Neural cell (in vitro differentiated cells): ENCODE data around the gene PTPRZ1. TPM values are rescaled to one million over a fixed set of nuclear protein-coding genes. Genes with fewer than 3 reads are reported as not detected.

Experiments
- H2AFZ ChIP-seq: fragments of 200-600, 300-800 bp; sonication (generic), shearing (Covaris generic); 2 replicates; pipeline ENCODE4 v1.6.0; 2014; ENCODE audit warnings: low read depth, mild to moderate bottlenecking, antibody characterized with exemption, low read length, moderate library complexity
- H3F3A ChIP-seq: fragments of 200-600 bp; shearing (Covaris generic); 2 replicates; pipeline ENCODE4 v1.6.1; 2016; ENCODE audit warnings: mild to moderate bottlenecking, moderate library complexity, mixed read lengths, antibody characterized with exemption, low read length; ENCODE audit not compliant: insufficient read depth, poor library complexity, severe bottlenecking
- H3K27ac ChIP-seq: fragments of 200-600, 300-800 bp; sonication (generic), shearing (Covaris generic); 2 replicates; pipeline ENCODE4 v1.5.1; 2014; ENCODE audit warnings: mild to moderate bottlenecking, low read length, moderate library complexity
- H3K27me3 ChIP-seq: fragments of 300-800, 200-600 bp; sonication (generic), shearing (Covaris generic); 2 replicates; pipeline ENCODE4 v1.6.0; 2014; ENCODE audit warnings: mild to moderate bottlenecking, low read depth, low read length, moderate library complexity; ENCODE audit not compliant: insufficient read depth
- H3K36me3 ChIP-seq: fragments of 300-800, 200-600 bp; sonication (generic), shearing (Covaris generic); 2 replicates; pipeline ENCODE4 v1.5.1; 2014; ENCODE audit warnings: mild to moderate bottlenecking, antibody characterized with exemption, low read length, moderate library complexity; ENCODE audit not compliant: insufficient read depth
- H3K4me2 ChIP-seq: fragments of 300-800, 200-600 bp; sonication (generic), shearing (Covaris generic); 2 replicates; pipeline ENCODE4 v1.6.0; 2014; ENCODE audit warnings: mild to moderate bottlenecking, low read length
- H3K4me3 ChIP-seq: fragments of 300-800, 200-600 bp; sonication (generic), shearing (Covaris generic); 2 replicates; pipeline ENCODE4 v1.5.1; 2014; ENCODE audit warnings: mild to moderate bottlenecking, low read length, moderate library complexity
- H3K79me2 ChIP-seq: fragments of 200-600 bp; shearing (Covaris generic); replicated peaks from 2 replicates; pipeline ENCODE4 v1.6.0; 2014; ENCODE audit warnings: mild to moderate bottlenecking, low read length, moderate library complexity; ENCODE audit not compliant: insufficient read depth
- H3K9ac ChIP-seq: fragments of 300-800, 200-600 bp; sonication (generic), shearing (Covaris generic); 2 replicates; pipeline ENCODE4 v1.6.1; 2016; ENCODE audit warnings: mild to moderate bottlenecking, low read length, mixed read lengths
- H3K9me2 ChIP-seq: fragments of 200-600 bp; shearing (Covaris generic); 2 replicates; pipeline ENCODE4 v1.6.1; 2016; ENCODE audit warnings: mild to moderate bottlenecking, low read length, mixed read lengths; ENCODE audit not compliant: insufficient read depth
- H3K9me3 ChIP-seq: fragments of 200-600, 300-800 bp; sonication (generic), shearing (Covaris generic); 2 replicates; pipeline ENCODE4 v1.6.1; 2016; ENCODE audit warnings: mild to moderate bottlenecking, mixed run types, low read length, moderate library complexity, mixed read lengths
- H4K20me1 ChIP-seq: fragments of 200-600 bp; shearing (Covaris generic); 2 replicates; pipeline ENCODE4 v1.6.1; 2016; ENCODE audit warnings: mild to moderate bottlenecking, mixed run types; ENCODE audit not compliant: insufficient read depth
- CTCF ChIP-seq: fragments of 450-650 bp; IDR thresholded peaks from 2 replicates; pipeline ENCODE4 v1.5.1; 2014; ENCODE audit warnings: antibody characterized with exemption, mild to moderate bottlenecking, moderate library complexity; ENCODE audit not compliant: poor library complexity, severe bottlenecking
- EP300 ChIP-seq: fragments of 450-650 bp; conservative IDR thresholded peaks from 2 replicates; pipeline ENCODE4 v1.6.1; 2014; ENCODE audit warnings: antibody characterized with exemption, mild to moderate bottlenecking, moderate library complexity; ENCODE audit not compliant: poor library complexity, severe bottlenecking
- EZH2 ChIP-seq: fragments of 200-600, 300-800 bp; shearing (Covaris generic), sonication (generic); IDR thresholded peaks from 2 replicates; pipeline ENCODE4 v1.6.1; 2014; ENCODE audit warnings: antibody characterized with exemption, low read length, borderline replicate concordance, mild to moderate bottlenecking; ENCODE audit not compliant: insufficient read depth, poor library complexity, severe bottlenecking
- MXI1 ChIP-seq: fragments of 450-650 bp; conservative IDR thresholded peaks from 2 replicates; pipeline ENCODE4 v1.6.1; 2014; ENCODE audit warnings: antibody characterized with exemption, mild to moderate bottlenecking; ENCODE audit not compliant: poor library complexity, severe bottlenecking
- POLR2AphosphoS5 ChIP-seq: IDR thresholded peaks from 2 replicates; pipeline ENCODE4 v1.6.1; 2012
- RAD21 ChIP-seq: fragments of 450-650 bp; conservative IDR thresholded peaks from 2 replicates; pipeline ENCODE4 v1.6.1; 2014; ENCODE audit warnings: antibody characterized with exemption, mild to moderate bottlenecking, moderate library complexity
- REST ChIP-seq: IDR thresholded peaks from 2 replicates; pipeline ENCODE4 v1.6.1; 2012; ENCODE audit warnings: borderline replicate concordance
- SMC3 ChIP-seq: fragments of 450-650 bp; conservative IDR thresholded peaks from 2 replicates; pipeline ENCODE4 v1.6.1; 2014; ENCODE audit warnings: antibody characterized with exemption, mild to moderate bottlenecking, moderate library complexity; ENCODE audit not compliant: poor library complexity
- TAF1 ChIP-seq: IDR thresholded peaks from 2 replicates; pipeline ENCODE4 v1.6.1; 2012; ENCODE audit warnings: low read depth
- polyA plus RNA-seq: library from polyadenylated mRNA; depleted of rRNA; stranded (reverse); fragments of >200 nt; gene quantifications from 2 replicates; pipeline ENCODE4 v1.2.3, GENCODE V29; 2014

Gene PTPRZ1
- polyA plus RNA-seq, 1 donor from 2014 or later = 11.8 TPM

GRCh38 chr7:122038134-122038533 is 165.2 kb downstream of the PTPRZ1 start:
- Histone ChIP-seq H3K9me2 (no peaks in the 10 kb centered on the region), H4K20me1 (no peaks in the 10 kb centered on the region), H3K9me3 (no peaks in the 10 kb centered on the region)

GRCh38 chr7:122038904-122039303 is 165.9 kb downstream of the PTPRZ1 start:
- Histone ChIP-seq H3K36me3 (peaks cover 1% of the 10 kb centered on the region), H3K27ac (no peak overlapping the region), H3F3A (no peaks in the 10 kb centered on the region), H4K20me1 (no peaks in the 10 kb centered on the region), H3K9ac (no peak overlapping the region), H3K4me2 (no peak overlapping the region), H3K9me3 (no peaks in the 10 kb centered on the region), H2AFZ (no peak overlapping the region), H3K27me3 (no peaks in the 10 kb centered on the region), H3K9me2 (no peaks in the 10 kb centered on the region), H3K4me3 (no peak overlapping the region), H3K79me2 (no peaks in the 10 kb centered on the region)
- TF ChIP-seq REST (no peak), EP300 (no peak), SMC3 (no peak), RAD21 (no peak), TAF1 (no peak), CTCF (no peak), EZH2 (no peak), POLR2AphosphoS5 (no peak), MXI1 (no peak)

More at GRCh38 chr7:122038134-122038533, 165.2 kb downstream of the PTPRZ1 start:
- Histone ChIP-seq H3F3A (no peaks in the 10 kb centered on the region), H3K4me2 (no peak overlapping the region), H3K36me3 (no peaks in the 10 kb centered on the region), H3K27ac (no peak overlapping the region), H3K79me2 (no peaks in the 10 kb centered on the region), H3K27me3 (no peaks in the 10 kb centered on the region), H3K4me3 (no peak overlapping the region), H2AFZ (no peak overlapping the region), H3K9ac (no peak overlapping the region)
- TF ChIP-seq EZH2 (no peak), POLR2AphosphoS5 (no peak), RAD21 (no peak), EP300 (no peak)

- Histone ChIP-seq H4K20me1 (no peaks in the 10 kb centered on the region), H2AFZ (no peak overlapping the region), H3K79me2 (no peaks in the 10 kb centered on the region), H3F3A (no peaks in the 10 kb centered on the region), H3K36me3 (peaks cover 4% of the 10 kb centered on the region), H3K4me3 (no peak overlapping the region), H3K27me3 (no peaks in the 10 kb centered on the region), H3K9ac (no peak overlapping the region), H3K27ac (no peak overlapping the region), H3K9me2 (no peaks in the 10 kb centered on the region), H3K4me2 (no peak overlapping the region), H3K9me3 (no peaks in the 10 kb centered on the region)
- TF ChIP-seq MXI1 (no peak), EZH2 (no peak), REST (no peak), SMC3 (no peak), TAF1 (no peak), POLR2AphosphoS5 (no peak), RAD21 (no peak), CTCF (no peak), EP300 (no peak)
These were observed 167.2 kb downstream of the PTPRZ1 start for GRCh38 chr7:122040147-122040546.
